Common myeloid progenitor, CD34-positive (primary cell): Measurements from ENCODE around the gene FRMD6.

Experiments
- CTCF ChIA-PET: fragments of 350-600 bp; sonication (Branson Sonifier 250); formaldehyde crosslinking; loops from one replicate; lab custom pipeline; 2021; ENCODE audit warnings: antibody characterized with exemption; lab: Charles Lee
- POLR2A ChIA-PET: fragments of 350-600 bp; sonication (Branson Sonifier 250); formaldehyde crosslinking; loops from one replicate; lab custom pipeline; 2021; ENCODE audit warnings: antibody characterized with exemption; lab: Charles Lee
- DNase-seq, 3 donors: peaks; one replicate each; pipeline versions ENCODE4 v3.0.0 to v3.0.0-alpha.2; 2013
- H3K27ac ChIP-seq, 2 experiments: 1 replicate in 1 of 2; 2 replicates in 1 of 2; pipeline ENCODE4 v1.7.0; 2013; ENCODE audit warnings: inconsistent platforms in 2 of 2, low read length in 2 of 2, mild to moderate bottlenecking in 2 of 2, low read depth in 1 of 2, moderate library complexity in 1 of 2; ENCODE audit not compliant: severe bottlenecking in 2 of 2, insufficient read depth in 1 of 2, poor library complexity in 1 of 2
- H3K27me3 ChIP-seq, 5 experiments: replicated peaks in 2 of 5; 1 replicate in 3 of 5; 2 replicates in 2 of 5; pipeline versions ENCODE4 v1.6.1 to v1.7.0; 2013; ENCODE audit warnings: low read length in 4 of 5, mild to moderate bottlenecking in 2 of 5, moderate library complexity in 2 of 5, inconsistent platforms in 1 of 5; ENCODE audit not compliant: insufficient read depth in 5 of 5, control insufficient read depth in 4 of 5
- H3K36me3 ChIP-seq, 4 experiments: 1 replicate in 2 of 4; 2 replicates in 2 of 4; pipeline versions ENCODE4 v1.6.1 to v1.7.0; 2013; ENCODE audit warnings: low read length in 3 of 4, control low read depth in 1 of 4, mild to moderate bottlenecking in 1 of 4; ENCODE audit not compliant: control insufficient read depth in 4 of 4, insufficient read depth in 4 of 4
- H3K4me1 ChIP-seq, 4 experiments: 1 replicate in 3 of 4; 2 replicates in 1 of 4; pipeline versions ENCODE4 v1.6.1 to v1.7.1; 2013; ENCODE audit warnings: low read length in 3 of 4, mild to moderate bottlenecking in 3 of 4, control low read depth in 1 of 4, inconsistent platforms in 1 of 4, moderate library complexity in 1 of 4; ENCODE audit not compliant: control insufficient read depth in 4 of 4, insufficient read depth in 4 of 4; ENCODE audit errors: control extremely low read depth in 1 of 4
- H3K4me3 ChIP-seq, 7 experiments: 1 replicate in 4 of 7; 2 replicates in 3 of 7; pipeline versions ENCODE4 v1.5.1 to v1.7.0; 2013; ENCODE audit warnings: mild to moderate bottlenecking in 7 of 7, low read length in 6 of 7, moderate library complexity in 6 of 7, inconsistent platforms in 2 of 7, low read depth in 2 of 7, control low read depth in 1 of 7; ENCODE audit not compliant: insufficient read depth in 4 of 7, control insufficient read depth in 1 of 7; ENCODE audit errors: extremely low read depth in 1 of 7
- H3K9me3 ChIP-seq, 5 experiments: 1 replicate in 4 of 5; 2 replicates in 1 of 5; pipeline versions ENCODE4 v1.6.1 to v1.7.1; 2013; ENCODE audit warnings: low read length in 4 of 5, mild to moderate bottlenecking in 2 of 5, inconsistent platforms in 1 of 5, low read depth in 1 of 5, moderate library complexity in 1 of 5; ENCODE audit not compliant: control insufficient read depth in 4 of 5, insufficient read depth in 2 of 5; ENCODE audit errors: control extremely low read depth in 1 of 5
- WGBS: methylation state at CpG from one replicate; pipeline ENCODE4 v1.1.5; 2013; ENCODE audit not compliant: insufficient coverage; 5-methylcytosine and 5-hydroxymethylcytosine counted together

FRMD6 gene

DNA sequence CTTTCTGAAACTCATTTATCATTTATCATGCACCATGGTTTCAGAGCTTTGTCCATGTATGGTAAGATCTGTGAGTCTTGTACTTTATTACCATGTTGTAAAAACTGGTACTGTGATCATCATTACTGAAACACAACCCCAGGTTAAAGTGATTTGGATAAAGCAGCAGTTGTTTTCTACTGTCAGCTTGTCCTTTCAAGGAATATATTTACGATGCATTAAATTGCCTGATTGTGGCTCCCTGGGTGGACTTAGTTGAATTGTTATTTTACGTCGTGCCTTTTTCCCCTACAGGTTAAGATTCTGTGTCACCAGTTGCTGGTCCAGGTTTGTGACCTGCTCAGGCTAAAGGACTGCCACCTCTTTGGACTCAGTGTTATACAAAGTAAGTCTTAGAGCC, 46.1 kb downstream of the FRMD6 start:
- ChIA-PET CTCF (interaction anchor here (3.1 kb wide), 1 partner anchor 12 kb away, joined by 11 read pairs; no protein-coding TSS in a partner anchor), POLR2A (no interaction called here)
- H3K4me3 ChIP-seq: no peak overlapping the region
- 100% methylated on average over 1 of the region's 3 CpGs for WGBS
- no peak overlapping the region for H3K27ac ChIP-seq
- no peaks in the 10 kb centered on the region for H3K9me3 ChIP-seq
- H3K27me3 ChIP-seq: no peaks in the 10 kb centered on the region
- no peaks in the 10 kb centered on the region for H3K4me1 ChIP-seq
- H3K36me3 ChIP-seq: no peaks in the 10 kb centered on the region
- no peak for DNase-seq

- no peak for DNase-seq
- Histone ChIP-seq H3K4me1 (no peaks in the 10 kb centered on the region), H3K4me3 (no peak overlapping the region), H3K9me3 (no peaks in the 10 kb centered on the region), H3K36me3 (peaks cover 0 to 18% (median 13%) of the 10 kb centered on the region in 4 experiments), H3K27ac (no peak overlapping the region), H3K27me3 (no peaks in the 10 kb centered on the region)
- ChIA-PET POLR2A (no interaction called here), CTCF (interaction anchor here (1.4 to 1.6 kb wide), 2 partner anchors 9 to 43 kb away, joined by 3 to 4 read pairs; no protein-coding TSS in a partner anchor)
- WGBS: 100% methylated on average over 1 of the region's 3 CpGs
Measured at GRCh38 chr14:51701951-51702350, 50.2 kb downstream of the FRMD6 start.

GRCh38 chr14:51703787-51704186, 52.1 kb downstream of the FRMD6 start:
- Histone ChIP-seq H3K4me1 (no peaks in the 10 kb centered on the region), H3K4me3 (no peak overlapping the region), H3K27ac (no peak overlapping the region), H3K9me3 (no peaks in the 10 kb centered on the region), H3K36me3 (peaks cover 0 to 24% (median 17%) of the 10 kb centered on the region in 4 experiments), H3K27me3 (no peaks in the 10 kb centered on the region)
- no CpG with 5 or more reads among the region's 2 CpGs for WGBS
- CTCF ChIA-PET: no interaction called here
- POLR2A ChIA-PET: no interaction called here
- DNase-seq: no peak

DNA sequence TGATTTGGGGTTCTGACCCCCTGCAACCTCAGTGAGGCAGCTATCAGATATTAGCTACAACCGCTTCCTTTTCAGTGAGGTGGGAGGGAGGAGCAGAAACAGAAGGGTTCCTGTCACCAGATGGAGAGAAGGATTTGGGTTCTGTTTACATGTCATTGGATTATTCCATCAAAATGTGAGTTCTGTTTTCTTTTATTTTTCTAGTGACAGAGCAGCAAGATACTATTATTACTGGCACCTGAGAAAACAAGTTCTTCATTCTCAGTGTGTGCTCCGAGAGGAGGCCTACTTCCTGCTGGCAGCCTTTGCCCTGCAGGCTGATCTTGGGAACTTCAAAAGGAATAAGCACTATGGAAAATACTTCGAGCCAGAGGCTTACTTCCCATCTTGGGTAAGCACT, 52.8 kb downstream of the FRMD6 start:
- Histone ChIP-seq H3K9me3 (no peaks in the 10 kb centered on the region), H3K4me3 (no peak overlapping the region), H3K36me3 (peaks cover 0 to 24% (median 17%) of the 10 kb centered on the region in 4 experiments), H3K27ac (no peak overlapping the region), H3K4me1 (no peaks in the 10 kb centered on the region), H3K27me3 (no peaks in the 10 kb centered on the region)
- ChIA-PET CTCF (interaction anchor here (0.6 kb wide), 1 partner anchor 101 kb away, joined by 3 read pairs; no protein-coding TSS in a partner anchor), POLR2A (no interaction called here)
- WGBS: 100% methylated on average over 2 of the region's 3 CpGs
- no peak for DNase-seq

DNA sequence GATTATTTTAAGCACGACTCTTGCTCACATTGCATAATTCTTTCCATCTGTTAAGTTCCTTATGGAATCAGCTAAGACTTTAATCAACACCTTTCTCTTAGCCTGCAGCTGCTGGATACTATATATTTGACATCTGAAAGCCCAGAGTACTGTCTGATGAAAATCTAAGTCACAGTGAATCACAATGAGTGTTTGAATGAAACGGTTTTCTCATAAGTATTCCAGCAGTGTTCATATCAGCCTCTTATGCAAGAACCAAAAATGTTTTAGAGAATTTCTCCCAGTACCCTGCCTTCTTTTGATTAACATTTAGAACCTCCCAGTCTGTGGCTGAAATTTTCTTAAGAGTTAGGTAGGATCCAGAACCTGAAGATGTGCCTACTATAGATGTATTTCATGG, 55.6 kb downstream of the FRMD6 start:
- H3K27me3 ChIP-seq: no peaks in the 10 kb centered on the region
- WGBS: 100% methylated on average over 1 of the region's 2 CpGs
- ChIA-PET CTCF (interaction anchor here (1.6 kb wide), 1 partner anchor 55 kb away, joined by 3 read pairs; no protein-coding TSS in a partner anchor), POLR2A (no interaction called here)
- peaks cover 0 to 24% (median 19%) of the 10 kb centered on the region in 4 experiments for H3K36me3 ChIP-seq
- DNase-seq: no peak
- no peaks in the 10 kb centered on the region for H3K9me3 ChIP-seq
- no peaks in the 10 kb centered on the region for H3K4me1 ChIP-seq
- H3K4me3 ChIP-seq: no peak overlapping the region
- H3K27ac ChIP-seq: no peak overlapping the region

- no CpG with 5 or more reads among the region's 2 CpGs for WGBS
- ChIA-PET POLR2A (no interaction called here), CTCF (no interaction called here)
- H3K4me3 ChIP-seq: no peak overlapping the region
- no peaks in the 10 kb centered on the region for H3K27me3 ChIP-seq
- H3K9me3 ChIP-seq: no peaks in the 10 kb centered on the region
- no peak for DNase-seq
- H3K36me3 ChIP-seq: peaks cover 0 to 11% (median 5%) of the 10 kb centered on the region in 4 experiments
- no peaks in the 10 kb centered on the region for H3K4me1 ChIP-seq
- no peak overlapping the region for H3K27ac ChIP-seq
Measured at GRCh38 chr14:51711505-51711904, 59.8 kb downstream of the FRMD6 start.

DNA sequence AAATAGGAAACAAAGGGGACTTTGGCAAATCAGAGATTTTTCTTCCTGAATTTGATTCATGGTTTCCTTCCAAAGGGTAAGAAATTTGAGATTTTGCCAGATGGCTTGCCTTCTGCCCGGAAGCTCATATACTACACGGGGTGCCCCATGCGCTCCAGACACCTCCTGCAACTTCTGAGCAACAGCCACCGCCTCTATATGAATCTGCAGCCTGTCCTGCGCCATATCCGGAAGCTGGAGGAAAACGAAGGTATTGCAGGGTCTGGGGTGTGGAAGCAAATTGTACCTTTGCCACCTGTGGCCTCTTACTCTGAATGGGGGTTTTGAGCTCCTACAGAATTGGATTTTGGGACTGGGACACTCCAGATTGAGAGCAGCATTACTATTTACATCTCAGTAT, 63.5 kb downstream of the FRMD6 start:
- H3K4me1 ChIP-seq: peaks cover 0 to 4% (median 0%) of the 10 kb centered on the region in 4 experiments
- no peaks in the 10 kb centered on the region for H3K9me3 ChIP-seq
- no peak overlapping the region for H3K4me3 ChIP-seq
- H3K27ac ChIP-seq: no peak overlapping the region
- DNase-seq: no peak
- POLR2A ChIA-PET: no interaction called here
- CTCF ChIA-PET: no interaction called here
- 95% methylated on average over 6 of the region's 7 CpGs for WGBS
- H3K27me3 ChIP-seq: no peaks in the 10 kb centered on the region
- H3K36me3 ChIP-seq: peaks cover 0 to 8% (median 4%) of the 10 kb centered on the region in 4 experiments
